WTC11 (cell line): Measurements from ENCODE around the gene IRF2BP1.

Experiments used
- CTCF ChIP-seq: fragments of 200-600 bp; IDR thresholded peaks from 2 replicates; pipeline ENCODE4 v1.8.0; 2022; ENCODE audit warnings: antibody characterized with exemption
- E2F4 ChIP-seq: sonication (generic); formaldehyde crosslinking; IDR thresholded peaks from 2 replicates; pipeline ENCODE4 v1.8.1; 2022; ENCODE audit warnings: low read depth, mild to moderate bottlenecking, moderate library complexity, missing genetic modification reagents, borderline replicate concordance

- TF ChIP-seq E2F4 (CRISPR knock-in tag) (no peak), CTCF (no peak)
Observed at GRCh38 chr19:45901912-45902650, 16.1 kb upstream of the IRF2BP1 start, which contains the start of gene MYPOP.
